ENCODE data around the gene NR5A1.

DNA sequence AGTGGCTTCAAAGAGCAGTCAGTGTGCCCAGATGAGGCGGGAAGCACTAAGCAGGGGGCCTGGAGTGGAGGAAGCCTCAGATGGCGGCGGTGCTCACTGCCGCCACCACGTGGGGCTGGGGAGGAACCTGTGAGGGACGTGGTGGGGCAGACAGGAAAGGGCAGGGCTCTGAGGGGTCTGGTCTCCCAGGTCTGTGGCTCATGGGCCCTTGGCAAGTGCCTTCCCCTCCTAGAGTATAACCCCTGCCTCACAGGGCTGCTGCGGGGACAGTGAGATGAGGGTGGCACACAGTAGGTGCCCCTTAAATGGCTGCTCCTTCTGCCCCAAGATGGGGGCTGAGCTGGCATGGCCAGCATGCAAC, 26.6 kb downstream of the NR5A1 start:
- no peak for TF ChIP-seq EZH2 (IDR thresholded peaks at IDR 0.05; ENCODE audit: insufficient read depth, poor library complexity, severe bottlenecking)
- TF ChIP-seq EZH2phosphoT487 (IDR thresholded peaks at IDR 0.05; ENCODE audit: insufficient read depth, low read depth): no peak

Data from GM23248 (cell line).